Chondrocyte (in vitro differentiated cells): Measurements from ENCODE around the gene CAPN5. TPM values are rescaled to one million over a fixed set of nuclear protein-coding genes. Genes with fewer than 3 reads are reported as not detected.
A peak's percentile ranks its signal among the peaks of the same experiment; 100 is the strongest.

Experiments
- DNase-seq: peaks from one replicate; pipeline ENCODE4 v3.0.0; 2021; ENCODE audit warnings: mixed read lengths, low spot score
- H3K27ac Mint-ChIP-seq: one replicate; pipeline ENCODE4 v1.8.0; 2021; ENCODE audit warnings: mild to moderate bottlenecking, moderate library complexity, mixed read lengths; ENCODE audit not compliant: unreplicated experiment
- H3K27me3 Mint-ChIP-seq: 2 replicates; pipeline ENCODE4 v1.8.0; 2021; ENCODE audit warnings: low read depth, mixed read lengths
- H3K36me3 Mint-ChIP-seq: 2 replicates; pipeline ENCODE4 v1.8.0; 2021; ENCODE audit warnings: low read depth, mixed read lengths
- H3K4me1 Mint-ChIP-seq: 2 replicates; pipeline ENCODE4 v1.8.0; 2021; ENCODE audit warnings: low read depth, mild to moderate bottlenecking, mixed read lengths
- H3K4me3 Mint-ChIP-seq: one replicate; pipeline ENCODE4 v1.8.0; 2021; ENCODE audit warnings: mild to moderate bottlenecking, moderate library complexity, mixed read lengths; ENCODE audit not compliant: unreplicated experiment
- H3K9me3 Mint-ChIP-seq: 2 replicates; pipeline ENCODE4 v1.8.0; 2021; ENCODE audit warnings: low read depth, mixed read lengths
- CTCF ChIP-seq: fragments of 200-600 bp; sonication (generic); IDR thresholded peaks from 2 replicates; pipeline ENCODE4 v1.5.0; 2021; ENCODE audit warnings: antibody characterized with exemption, mild to moderate bottlenecking, moderate library complexity
- total RNA-seq: library from RNA; stranded (reverse); gene quantifications from 3 replicates; pipeline ENCODE4 v1.2.1, GENCODE V29; 2021

The CAPN5 gene
- total RNA-seq, 1 donor from 2014 or later: 11.9 TPM

GRCh38 chr11:77155082-77155475 lies 88.3 kb downstream of the CAPN5 start:
- TF ChIP-seq CTCF: no peak
- Mint-ChIP-seq H3K27ac (no peak overlapping the region), H3K9me3 (no peaks in the 10 kb centered on the region), H3K27me3 (peaks cover 14% of the 10 kb centered on the region), H3K4me1 (peaks cover 10% of the 10 kb centered on the region), H3K4me3 (no peak overlapping the region), H3K36me3 (no peaks in the 10 kb centered on the region)
- DNase-seq: no peak

- no peaks in the 10 kb centered on the region for H3K36me3 Mint-ChIP-seq
- no peaks in the 10 kb centered on the region for H3K9me3 Mint-ChIP-seq
- peaks cover 10% of the 10 kb centered on the region for H3K4me1 Mint-ChIP-seq
- no peak overlapping the region for H3K27ac Mint-ChIP-seq
- H3K4me3 Mint-ChIP-seq: no peak overlapping the region
- TF ChIP-seq CTCF: no peak
- DNase-seq: no peak
- H3K27me3 Mint-ChIP-seq: peaks cover 13% of the 10 kb centered on the region
Observed at GRCh38 chr11:77155556-77156130, 88.9 kb downstream of the CAPN5 start.

GRCh38 chr11:77156396-77157195 lies 89.8 kb downstream of the CAPN5 start:
- no peaks in the 10 kb centered on the region for H3K36me3 Mint-ChIP-seq
- no peaks in the 10 kb centered on the region for H3K9me3 Mint-ChIP-seq
- no peak overlapping the region for H3K27ac Mint-ChIP-seq
- no peak overlapping the region for H3K4me3 Mint-ChIP-seq
- peaks cover 10% of the 10 kb centered on the region for H3K4me1 Mint-ChIP-seq
- DNase-seq: no peak
- H3K27me3 Mint-ChIP-seq: peaks cover 16% of the 10 kb centered on the region
- no peak for TF ChIP-seq CTCF

- H3K27me3 Mint-ChIP-seq: peaks cover 22% of the 10 kb centered on the region
- H3K9me3 Mint-ChIP-seq: no peaks in the 10 kb centered on the region
- no peak for TF ChIP-seq CTCF
- H3K4me3 Mint-ChIP-seq: no peak overlapping the region
- no peaks in the 10 kb centered on the region for H3K36me3 Mint-ChIP-seq
- no peaks in the 10 kb centered on the region for H3K4me1 Mint-ChIP-seq
- peak; percentile 85 for DNase-seq
- H3K27ac Mint-ChIP-seq: no peak overlapping the region
Observed at GRCh38 chr11:77158041-77158695, 91.4 kb downstream of the CAPN5 start.

GRCh38 chr11:77159219-77159936 lies 92.6 kb downstream of the CAPN5 start:
- TF ChIP-seq CTCF: no peak
- Mint-ChIP-seq H3K27ac (no peak overlapping the region), H3K4me3 (no peak overlapping the region), H3K36me3 (no peaks in the 10 kb centered on the region), H3K27me3 (peaks cover 22% of the 10 kb centered on the region), H3K4me1 (no peaks in the 10 kb centered on the region), H3K9me3 (no peaks in the 10 kb centered on the region)
- no peak for DNase-seq
